Right hindlimb (tissue), 1 donor: ENCODE results near the gene GPR107.

ENCODE experiments used
- DNase-seq: peaks from one replicate; pipeline ENCODE4 v3.0.0-alpha.2; 2018

Gene GPR107

DNA sequence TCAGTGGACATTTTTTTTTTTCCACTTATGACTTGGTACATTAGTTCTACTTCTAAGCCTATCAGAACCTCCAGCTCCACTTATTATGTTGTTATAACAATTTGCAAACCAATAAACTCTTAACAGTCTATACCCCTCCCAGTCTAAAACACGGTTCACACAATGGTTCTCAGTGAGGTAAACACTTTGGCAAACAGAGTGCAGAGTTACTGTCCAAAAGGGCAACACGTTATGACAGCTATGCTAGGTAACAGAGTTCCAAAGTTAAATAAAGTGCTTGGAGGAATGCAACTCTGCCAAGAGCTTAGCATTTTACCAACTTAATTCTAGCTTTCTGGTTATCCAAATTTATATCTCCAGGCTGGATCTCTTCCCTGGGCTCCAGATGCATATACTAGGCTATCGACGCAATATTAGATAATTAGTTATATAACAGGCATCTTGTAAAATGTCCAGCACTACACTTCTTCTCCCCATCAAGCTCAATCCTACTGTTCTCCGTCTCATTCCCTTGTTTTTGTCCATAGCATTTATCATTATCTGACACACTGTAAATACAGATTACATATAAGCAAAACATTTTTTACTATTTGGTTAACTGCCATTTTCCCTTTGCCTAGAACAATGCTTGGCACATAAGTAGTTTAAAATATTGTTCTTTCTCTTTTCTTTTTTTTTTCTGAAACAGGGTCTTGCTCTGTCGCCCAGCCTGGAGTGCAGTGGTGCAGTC lies 25.0 kb upstream of the GPR107 start:
- DNase-seq: no peak

DNA sequence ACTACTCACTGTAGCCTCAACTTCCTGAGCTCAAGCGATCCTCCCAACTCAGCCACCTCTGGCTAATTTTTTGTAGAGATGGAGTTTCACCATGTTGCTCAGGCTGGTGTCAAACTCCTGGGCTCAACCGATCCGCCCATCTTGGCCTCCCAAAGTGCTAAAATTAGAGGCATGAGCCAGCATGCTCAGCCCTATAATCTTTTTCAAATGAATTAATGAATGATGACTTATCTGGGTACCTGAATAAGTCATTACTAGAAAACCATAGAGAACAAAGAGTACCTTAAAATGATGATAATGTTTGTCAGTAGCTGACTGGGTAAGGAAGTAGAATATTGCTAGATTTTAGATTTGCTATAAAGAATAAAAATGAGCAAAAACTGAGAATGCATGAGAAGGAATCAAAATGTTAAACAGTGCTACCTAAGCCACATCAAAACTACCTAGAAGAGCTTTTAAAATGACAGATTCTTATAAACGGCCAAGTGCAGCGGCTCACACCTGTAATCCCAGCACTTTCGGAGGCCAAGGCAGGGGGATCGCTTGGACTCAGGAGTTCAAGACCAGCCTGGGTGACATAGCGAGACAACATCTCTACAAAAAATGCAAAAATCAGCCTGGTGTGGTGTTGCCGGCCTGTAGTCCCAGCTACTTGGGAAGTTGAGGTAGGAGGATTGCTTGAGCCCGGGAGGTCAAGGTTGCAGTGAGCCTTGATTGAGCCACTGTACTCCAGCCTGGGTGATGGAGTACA lies 24.3 kb upstream of the GPR107 start:
- no peak for DNase-seq

DNA sequence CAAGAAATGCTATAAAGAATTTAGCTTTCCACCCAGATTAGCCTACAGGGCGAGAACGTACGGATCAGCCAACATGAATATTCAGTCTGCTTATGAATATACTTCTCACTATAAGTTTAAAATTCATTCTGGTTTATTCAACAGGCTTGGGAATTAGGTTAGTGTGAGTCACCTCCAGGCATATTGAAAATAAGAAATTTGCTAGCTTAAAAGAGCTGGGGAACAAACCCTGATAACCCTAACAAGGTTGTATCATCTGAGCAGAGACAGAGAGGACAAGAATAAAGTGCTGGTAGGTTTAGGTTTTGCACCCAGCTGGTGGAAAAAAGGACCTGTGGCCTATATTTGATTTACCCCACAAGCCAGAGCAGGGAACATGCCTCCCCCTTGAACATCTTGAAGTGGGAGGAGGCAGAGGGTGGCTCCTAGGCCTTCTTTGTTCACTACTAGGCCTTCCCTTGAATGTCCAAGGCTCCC lies 23.0 kb upstream of the GPR107 start:
- no peak for DNase-seq

DNA sequence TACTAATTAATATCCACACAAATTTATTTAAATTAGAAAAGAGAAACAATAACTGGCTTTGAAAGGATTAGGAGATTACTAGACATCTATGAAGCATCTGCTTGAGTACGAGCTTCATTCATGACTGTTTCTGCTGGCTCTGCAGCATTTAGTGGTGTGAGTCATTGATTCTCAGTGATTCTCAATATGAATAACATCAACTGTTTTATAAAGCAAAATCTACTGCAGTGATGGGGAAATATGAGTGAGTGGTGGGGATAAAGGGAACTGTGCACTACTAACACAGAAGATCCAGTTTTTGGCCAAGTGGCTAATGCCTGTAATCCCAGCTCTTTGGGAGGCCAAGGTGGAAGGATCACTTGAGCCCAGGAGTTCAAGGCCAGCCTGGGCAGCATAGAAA lies 19.1 kb upstream of the GPR107 start:
- DNase-seq: no peak

DNA sequence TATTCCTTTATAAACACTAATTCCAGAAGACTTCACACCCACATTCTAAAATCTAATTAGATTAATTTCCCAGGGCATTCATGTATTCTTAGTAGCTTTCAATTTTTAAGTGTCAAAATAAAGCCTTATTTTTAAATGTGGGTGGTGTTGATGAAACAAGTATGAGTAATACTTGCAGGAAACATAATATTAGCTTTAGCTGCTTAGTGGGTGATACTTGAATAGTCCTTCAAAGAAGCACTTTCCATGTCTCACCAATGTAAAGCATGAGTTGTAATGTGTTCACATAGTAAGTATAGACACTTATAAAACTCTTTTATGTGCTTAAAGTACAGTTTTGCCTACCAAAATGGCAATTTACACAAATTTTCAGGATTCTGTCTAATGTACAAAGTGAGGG lies 17.6 kb upstream of the GPR107 start:
- DNase-seq: no peak

DNA sequence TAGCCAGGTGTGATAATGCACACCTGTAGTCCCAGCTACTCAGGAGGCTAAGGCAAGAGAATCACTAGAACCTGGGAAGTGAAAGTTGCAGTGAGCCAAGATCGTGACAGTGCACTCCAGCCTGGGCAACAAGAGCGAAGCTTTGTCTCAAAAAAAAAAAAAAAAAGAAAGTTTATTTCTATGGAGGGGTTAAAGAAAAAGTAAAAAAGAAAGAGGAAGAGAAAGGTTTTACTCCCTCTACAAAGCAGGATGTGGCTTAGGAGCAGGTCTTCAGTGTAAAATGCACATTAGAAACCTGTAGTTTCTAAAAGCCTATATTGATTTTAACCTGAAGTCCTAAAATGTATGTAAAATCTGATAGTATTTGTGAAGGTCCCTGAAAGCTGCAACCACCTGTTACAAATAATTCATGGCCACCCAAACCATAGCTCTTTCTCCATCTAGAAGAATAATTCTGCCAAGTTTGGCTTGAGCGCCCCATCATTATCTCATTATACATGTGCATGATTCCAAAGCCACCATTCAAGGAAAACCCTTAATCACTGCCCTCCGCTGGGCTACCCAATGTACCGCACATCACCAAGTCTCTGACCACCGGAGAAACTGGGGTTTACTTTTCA lies 14.1 kb upstream of the GPR107 start:
- peak; percentile 31 for DNase-seq

DNA sequence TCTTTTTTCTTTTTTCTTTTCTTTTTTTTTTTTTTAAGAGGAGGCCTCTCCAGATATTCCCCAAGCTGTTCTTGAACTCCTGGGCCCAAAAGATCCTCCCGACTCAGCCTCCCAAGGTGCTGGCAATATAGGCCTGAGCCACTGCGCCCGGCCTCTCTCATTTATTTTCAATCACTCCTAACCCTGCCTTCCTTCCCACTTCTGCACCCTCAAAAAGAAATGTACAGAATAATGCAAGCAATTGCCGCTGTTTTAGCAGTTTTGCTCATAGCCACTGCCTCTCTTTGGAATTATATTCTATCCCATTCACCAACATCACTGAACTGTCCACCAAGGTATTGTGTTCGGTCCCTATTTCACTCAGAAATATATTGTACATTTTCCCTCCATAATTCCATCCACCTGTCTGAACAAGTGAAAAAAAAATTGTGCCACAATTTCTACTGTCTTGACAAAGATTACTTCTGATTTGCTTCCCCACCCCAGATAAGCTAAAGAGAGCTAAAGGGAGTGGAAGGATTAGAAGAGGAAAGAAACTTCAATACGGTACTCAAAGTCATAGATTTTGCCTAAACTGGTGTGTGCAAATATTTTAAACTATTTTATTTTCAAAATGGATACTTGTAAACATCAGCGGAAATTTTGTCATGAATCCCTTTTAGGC lies 12.6 kb upstream of the GPR107 start:
- DNase-seq: no peak

DNA sequence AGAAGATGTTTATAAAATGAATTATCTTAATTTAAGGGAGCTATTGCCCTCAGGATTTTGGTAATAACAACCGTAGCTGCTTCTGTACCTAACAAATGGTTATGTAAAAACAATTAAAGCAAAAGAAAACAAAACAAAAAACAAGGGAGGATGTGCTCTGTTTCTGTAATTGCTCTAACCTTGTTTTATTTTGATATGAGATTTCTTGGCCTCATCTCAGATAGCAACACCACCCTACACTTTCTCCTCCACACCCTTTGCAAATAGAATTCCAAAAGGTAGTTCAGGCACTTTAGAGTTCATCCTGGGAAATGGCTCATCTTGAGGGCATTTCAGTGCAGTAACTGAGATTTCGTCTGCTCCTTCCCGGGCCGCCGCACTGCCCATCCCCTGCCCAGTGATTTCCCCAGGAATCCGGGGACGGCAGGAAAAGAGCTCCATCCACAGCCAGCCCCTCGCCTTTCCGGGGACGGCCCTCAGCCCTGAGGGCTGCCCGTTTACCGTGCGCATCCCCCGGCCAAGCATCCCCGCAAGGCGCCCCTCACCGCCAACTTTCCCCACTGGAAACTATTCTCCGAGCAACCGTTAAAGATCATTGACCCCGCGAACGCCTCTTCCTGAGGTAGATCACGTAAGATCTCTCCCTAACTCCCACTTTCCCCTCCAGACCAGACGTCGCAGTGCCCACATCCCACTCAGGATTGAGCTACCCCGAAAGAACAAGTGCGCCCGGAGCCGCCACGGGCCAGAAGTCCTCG lies 11.9 kb upstream of the GPR107 start:
- peak; percentile 39 for DNase-seq

DNA sequence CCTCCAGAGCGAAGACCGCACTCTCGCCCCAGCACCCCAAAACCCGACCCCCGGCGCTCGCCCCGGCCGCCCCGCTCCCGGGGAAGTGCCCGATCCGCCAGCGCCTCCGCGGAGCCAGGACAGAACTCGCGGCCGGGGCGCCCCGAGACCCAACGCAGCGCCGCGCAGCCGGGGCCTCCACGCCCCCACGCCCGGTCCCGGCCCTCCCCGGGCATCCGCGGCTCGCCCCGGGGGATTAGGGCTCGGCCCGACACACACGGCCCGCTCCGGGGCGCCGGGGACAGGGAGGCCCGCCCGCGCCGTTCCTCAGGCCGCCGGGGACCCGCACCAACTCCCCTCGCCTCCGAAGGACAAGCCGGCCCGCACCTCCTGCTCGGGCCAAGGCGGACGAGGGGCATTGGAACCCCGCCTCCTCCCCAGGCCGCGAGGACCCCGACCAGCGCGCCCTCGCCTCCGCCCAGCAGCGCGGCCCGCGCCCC lies 11.3 kb upstream of the GPR107 start:
- no peak for DNase-seq

DNA sequence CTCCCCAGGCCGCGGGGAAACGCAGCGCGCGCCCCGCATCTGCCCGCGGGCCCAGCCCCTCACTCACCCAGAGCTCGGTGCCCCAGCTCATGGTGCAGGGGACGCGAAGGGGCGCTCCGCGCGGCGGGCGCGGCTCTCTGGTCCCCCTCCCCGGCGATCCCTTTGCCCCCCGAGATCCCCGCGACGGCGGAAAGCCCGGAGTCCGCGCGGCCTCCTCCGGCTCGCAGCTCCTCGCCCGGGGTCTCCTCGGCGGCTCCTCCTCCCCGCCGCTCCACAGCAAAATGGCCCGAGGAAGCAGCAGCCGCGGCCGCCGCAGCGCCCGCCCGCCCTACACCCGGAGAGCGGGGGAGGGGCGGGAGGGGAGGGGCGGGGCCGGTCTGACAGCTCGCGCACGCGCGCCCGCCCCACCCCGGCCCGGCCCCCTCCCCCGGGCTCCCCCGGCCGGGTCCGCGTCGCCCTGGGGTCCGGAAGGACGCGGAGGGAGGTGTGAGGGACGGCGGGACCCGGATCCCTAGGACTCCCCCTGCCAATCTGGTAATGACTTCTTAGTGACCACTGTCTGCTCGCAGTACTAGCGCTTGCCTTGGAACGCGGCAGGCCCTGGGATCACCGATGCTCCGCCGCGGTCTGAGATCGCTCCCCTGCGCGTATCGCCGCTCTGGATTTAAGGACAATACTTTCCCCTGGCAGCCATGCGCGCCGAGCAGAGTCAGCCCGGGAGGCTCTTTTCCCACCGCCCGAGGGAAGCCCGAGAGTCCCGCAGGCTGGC lies 10.6 kb upstream of the GPR107 start, which contains the start of gene FNBP1:
Gene FNBP1, minus strand, starts transcription at position 305 of the 769 bp plus-strand sequence. Its CDS starts 214 bp downstream, at position 91.
- DNase-seq: peak; percentile 92

DNA sequence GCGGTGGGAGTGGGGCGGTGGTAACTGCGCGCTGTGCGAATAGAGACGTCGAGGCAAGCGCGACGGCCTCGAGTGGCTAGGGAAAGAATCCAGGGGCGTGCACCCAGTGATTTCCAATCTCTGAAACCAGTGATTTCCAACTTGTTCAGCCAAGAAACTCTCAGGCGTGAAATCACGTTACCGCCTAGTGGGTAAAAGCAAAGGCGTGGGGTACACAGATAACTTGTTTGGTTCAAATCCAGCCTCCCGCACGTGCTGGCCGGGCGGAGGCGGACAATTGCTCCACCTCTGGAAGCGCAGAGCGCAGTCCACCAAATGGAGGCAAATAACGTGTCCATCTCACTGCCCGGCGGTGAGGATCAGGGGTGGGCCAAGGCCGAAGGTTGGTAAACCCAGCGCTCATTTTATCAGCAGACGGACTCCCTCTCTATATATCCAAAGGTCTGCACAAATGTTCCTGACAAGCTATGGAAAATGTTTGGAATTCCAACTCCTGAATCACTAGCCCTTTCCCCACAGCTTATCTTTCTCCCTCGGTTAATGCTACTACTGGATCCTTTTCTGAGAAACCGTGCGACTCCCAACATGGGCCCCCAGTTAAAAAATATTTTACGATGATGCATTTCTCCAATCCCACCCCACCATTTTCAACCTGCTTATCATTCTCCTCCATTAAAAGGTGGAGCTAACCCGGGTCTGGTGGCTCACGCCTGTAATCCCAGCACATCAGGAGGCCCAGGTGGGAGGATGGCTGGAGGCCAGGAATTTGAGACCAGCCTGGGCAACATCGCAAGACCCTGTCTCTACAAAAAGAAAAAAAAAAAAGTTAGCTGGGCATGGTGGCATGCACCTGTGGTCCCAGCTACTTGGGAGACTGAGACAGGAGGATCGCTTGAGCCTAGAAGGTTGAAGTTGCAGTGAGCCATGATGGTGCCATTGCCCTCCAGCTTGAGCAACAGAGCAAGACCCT lies 9.8 kb upstream of the GPR107 start:
- peak; percentile 70 for DNase-seq

DNA sequence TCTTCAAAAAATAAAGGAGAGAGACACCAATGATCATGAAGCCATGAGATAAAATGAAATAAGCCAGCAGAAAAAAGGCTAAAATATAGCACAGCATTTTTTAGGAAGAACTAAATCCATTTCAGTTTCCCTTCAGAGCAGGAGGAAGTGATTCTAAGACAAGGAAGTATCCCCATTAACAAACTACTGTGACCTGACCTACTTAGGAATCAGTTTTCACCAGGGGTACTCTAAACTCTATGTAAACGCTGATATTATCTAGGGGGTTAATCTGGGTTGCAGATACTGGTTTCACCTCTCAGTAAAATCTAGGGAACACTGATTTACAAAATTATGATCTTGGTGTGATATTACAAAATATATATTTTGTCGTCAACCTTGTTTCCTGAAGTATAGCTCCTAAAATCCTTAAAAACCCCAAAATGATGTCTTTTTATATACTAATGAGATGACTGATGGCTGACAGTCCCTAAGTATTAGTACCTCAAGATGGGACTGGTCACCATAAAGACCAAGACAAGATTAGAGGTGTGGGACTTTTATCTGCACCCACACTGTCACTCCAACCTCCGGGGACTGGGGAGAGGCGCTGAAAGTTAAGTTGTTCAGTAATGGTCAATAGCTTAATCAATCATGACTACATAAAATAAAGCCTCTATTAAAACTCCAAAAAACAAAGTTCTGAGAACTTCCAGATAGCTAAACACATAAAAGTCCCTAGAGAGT lies 7.8 kb upstream of the GPR107 start:
- DNase-seq: no peak

DNA sequence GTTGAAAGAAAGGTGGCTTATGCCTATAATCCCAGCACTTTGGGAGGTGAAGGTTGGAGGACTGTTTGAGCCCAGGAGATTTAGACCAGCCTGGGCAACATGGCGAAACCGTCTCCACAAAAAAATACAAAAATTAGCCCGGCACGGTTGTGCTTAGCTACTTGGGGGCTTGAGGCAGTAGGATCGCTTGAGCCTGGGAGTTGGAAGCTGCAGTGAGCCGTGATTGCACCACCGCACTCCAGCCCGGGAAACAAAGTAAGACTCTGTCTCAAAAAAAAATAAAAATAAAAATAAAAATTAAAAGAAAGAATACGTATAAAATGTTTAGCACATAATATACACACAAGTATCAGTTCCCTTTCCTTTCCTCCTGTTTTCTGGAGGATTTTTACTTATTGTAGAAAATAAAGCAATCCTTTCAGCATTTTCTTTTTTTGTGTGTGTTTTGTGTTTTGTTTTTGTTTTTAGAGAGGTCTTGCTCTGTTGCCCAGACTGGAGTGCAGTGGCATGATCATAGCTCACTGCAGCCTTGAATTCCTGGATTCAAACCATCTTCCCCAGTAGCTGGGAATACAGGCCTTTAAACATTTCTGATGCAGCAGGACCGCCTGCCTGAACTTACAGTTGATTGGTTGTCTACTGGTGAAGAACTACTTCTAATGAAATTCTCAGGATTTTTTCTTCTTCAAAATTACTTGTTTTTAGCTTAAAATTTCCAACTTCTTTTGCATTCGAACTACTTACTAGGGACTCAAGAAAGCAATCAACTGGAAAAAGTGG lies 4.1 kb upstream of the GPR107 start:
- DNase-seq: no peak

DNA sequence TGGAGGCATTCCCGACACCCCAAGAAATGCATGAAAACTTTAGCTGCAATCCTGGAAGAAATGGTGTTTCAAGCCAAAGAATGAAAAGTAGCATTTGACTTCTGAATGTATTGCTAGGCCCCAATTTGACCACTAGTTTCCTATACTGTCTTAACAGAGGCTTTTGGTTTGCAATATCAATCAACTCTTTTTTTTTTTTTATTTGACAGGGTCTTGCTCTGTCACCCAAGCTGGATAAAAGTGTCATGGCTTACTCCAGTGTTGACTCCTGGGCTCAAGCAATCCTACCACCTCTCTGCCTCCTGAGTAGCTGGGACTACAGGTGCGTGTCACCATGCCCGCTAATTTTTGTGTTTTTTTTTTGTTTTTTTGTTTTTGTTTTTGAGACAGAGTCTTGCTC lies 3.2 kb upstream of the GPR107 start:
- DNase-seq: no peak

DNA sequence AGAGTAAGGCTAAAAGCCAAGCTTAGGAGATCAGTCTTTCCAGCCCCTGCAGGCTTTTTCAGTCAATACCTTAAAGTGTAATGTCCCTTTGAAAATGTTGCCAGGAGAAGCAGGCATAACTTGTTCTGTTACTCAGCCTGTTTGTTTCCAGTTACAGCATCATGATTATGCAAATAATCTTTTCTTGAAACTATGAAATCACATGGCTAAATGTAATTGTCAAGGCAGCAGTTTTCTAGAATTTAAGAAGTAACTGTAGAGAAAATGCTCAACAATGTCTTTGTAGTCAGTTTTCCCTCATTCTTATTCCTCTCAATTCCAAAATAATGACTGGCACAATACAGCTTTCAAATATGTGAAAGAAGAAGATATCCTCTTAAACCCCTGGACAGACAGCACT lies 1.9 kb upstream of the GPR107 start:
- DNase-seq: no peak

DNA sequence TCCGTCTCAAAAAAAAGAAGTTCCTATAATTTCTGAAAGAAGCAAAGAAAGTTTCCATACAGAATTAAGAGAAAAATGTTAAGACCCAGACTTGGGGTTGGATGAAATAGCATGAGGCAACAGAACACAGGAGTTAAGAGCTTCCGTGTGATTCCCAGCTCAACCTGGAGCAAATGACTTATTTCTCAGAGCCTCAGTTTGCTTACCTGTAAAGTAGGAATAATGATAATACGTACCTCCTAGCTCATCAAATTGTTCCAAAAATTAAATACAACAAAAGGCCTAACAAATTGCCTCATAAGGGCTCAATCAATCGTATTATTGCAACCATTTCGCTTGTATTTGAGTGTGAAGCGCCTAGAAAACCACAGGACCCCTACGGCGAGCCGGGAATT lies 600 bp upstream of the GPR107 start:
- no peak for DNase-seq

DNA sequence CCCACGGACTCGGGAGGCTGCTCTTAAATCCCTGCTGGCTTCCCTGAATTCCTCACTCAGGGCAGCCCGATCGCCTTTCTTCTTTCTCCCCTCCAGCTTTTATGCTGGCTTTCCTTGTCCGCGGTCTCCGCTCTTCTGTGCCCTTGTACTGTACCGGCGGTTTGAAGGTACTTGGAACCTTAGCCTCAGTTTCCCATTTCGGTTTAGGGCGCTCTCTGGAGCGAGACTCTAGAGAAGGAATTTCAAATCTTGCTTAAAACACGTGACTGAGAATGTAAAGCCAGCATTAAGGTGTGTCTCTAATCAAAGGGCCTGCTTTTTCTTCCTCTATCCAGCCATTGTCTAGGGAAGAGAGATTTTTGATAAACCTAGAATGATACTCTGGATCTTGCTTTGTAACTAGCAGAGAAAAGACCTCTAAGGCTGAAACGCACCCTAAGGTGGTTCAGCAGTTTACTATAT lies 650 bp downstream of the GPR107 start:
- no peak for DNase-seq

DNA sequence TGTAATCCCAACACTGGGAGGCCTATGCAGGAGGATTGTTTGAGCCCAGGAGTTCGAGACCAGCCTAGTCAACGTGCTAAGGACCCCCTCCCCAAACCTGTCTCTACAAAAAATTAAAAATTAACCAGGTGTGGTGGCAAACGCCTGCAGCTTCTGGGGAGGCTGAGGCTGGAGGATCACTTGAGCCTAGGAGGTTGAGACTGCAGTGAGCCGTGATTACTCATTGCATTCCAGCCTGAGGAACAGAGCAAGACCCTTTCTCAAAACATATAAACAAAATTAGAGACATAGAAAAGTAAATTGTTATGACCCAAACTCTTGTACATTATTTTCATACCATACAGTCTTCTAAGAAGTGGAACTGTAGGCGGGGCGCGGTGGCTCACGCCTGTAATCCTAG lies 1.1 kb downstream of the GPR107 start:
- no peak for DNase-seq

DNA sequence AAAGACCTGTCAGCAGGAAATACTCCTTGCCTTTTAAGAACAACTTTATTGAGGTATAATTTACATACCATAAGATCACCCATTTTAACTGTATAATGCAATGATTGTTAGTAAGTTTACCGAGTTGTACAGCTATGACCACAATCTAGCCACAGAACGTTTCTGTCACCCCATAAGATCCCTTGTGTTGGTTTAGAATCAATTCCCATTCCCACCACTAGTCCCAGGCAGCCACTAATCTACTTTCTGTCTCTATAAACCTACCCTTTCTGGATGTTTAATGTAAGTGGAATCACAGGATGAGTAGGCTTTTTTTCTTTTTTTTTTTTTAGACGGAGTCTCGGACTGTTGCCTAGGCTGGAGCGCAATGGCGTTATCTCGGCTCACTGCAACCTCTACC lies 4.4 kb downstream of the GPR107 start:
- no peak for DNase-seq
